Stimulated activated naive CD8-positive, alpha-beta T cell treated with anti-CD3 and anti-CD28 coated beads, Interleukin-15, amount 100 ng/mL, for 72 hours (primary cell): ENCODE data around the gene CCDC184.

Experiments
- ATAC-seq: fragments of 150-1000 bp; cut with Tn5 transposase; 2 replicates; pipeline ENCODE4 v1.10.0; 2021; ENCODE audit warnings: mild to moderate bottlenecking, moderate library complexity
- DNase-seq, 2 donors: peaks; one replicate each; pipeline ENCODE4 v3.0.0; 2021 to 2022
- H3K27ac Mint-ChIP-seq, 2 donors: one replicate each; pipeline ENCODE4 v1.8.0; 2022; ENCODE audit warnings: mild to moderate bottlenecking in 2 of 2, mixed read lengths in 2 of 2, moderate library complexity in 2 of 2
- H3K27me3 Mint-ChIP-seq: one replicate; pipeline ENCODE4 v1.8.0; 2022; ENCODE audit warnings: mixed read lengths
- H3K4me1 Mint-ChIP-seq: one replicate; pipeline ENCODE4 v1.8.0; 2022; ENCODE audit warnings: mild to moderate bottlenecking, mixed read lengths
- H3K4me3 Mint-ChIP-seq, 2 donors: one replicate each; pipeline ENCODE4 v1.8.0; 2022; ENCODE audit warnings: mild to moderate bottlenecking in 2 of 2, mixed read lengths in 2 of 2, moderate library complexity in 1 of 2
- H3K9me3 Mint-ChIP-seq, 2 donors: one replicate each; pipeline ENCODE4 v1.8.0; 2022; ENCODE audit warnings: mixed read lengths in 2 of 2

Gene CCDC184

DNA sequence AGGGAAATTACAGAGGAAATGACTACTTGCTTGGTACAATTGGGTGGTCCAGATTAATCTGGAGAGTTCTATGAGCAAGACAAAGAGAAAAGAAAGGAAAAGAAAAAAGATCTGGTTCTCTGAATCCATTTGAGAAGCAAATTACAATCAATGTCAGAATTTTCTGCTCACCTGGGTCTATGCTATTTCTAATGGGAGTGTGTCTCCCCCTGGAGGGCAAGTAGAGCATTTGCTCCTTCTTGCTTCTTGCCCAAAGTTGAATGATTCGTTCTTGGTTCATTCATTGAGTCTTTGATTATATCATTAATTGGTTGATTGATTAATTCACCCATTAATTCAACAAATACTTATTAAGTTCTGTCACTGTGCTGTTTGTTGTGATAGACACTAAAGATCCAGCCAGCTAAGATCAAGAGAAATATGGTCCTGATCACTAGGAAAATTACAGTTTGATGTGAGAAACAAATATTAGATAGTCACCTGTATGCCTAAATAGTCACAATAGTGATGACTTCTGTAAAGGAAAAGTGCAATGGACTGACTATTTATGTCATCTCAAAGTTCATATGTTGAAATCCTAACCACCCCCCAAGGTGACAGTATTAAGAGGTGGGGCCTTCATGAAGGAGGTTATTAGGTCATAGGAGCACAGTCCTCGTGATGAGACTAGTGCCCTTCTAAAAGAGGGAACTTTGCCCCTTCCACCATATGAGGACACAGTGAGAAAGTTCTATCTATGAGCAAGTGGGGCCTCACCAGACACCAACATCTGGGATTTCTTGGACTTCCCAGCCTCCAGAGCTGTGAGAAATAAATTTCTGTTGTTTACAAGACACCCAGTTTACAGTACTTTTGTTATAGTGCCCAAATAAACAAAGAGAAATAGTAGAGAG, 18.1 kb upstream of the CCDC184 start:
- peak; percentile 39 to 50 for DNase-seq
- no peak overlapping the region for H3K27ac Mint-ChIP-seq
- ATAC-seq = peak; percentile 70
- H3K9me3 Mint-ChIP-seq = no peaks in the 10 kb centered on the region
- H3K27me3 Mint-ChIP-seq = peaks cover 15% of the 10 kb centered on the region
- no peak overlapping the region for H3K4me3 Mint-ChIP-seq
- H3K4me1 Mint-ChIP-seq = peaks cover 8% of the 10 kb centered on the region

DNA sequence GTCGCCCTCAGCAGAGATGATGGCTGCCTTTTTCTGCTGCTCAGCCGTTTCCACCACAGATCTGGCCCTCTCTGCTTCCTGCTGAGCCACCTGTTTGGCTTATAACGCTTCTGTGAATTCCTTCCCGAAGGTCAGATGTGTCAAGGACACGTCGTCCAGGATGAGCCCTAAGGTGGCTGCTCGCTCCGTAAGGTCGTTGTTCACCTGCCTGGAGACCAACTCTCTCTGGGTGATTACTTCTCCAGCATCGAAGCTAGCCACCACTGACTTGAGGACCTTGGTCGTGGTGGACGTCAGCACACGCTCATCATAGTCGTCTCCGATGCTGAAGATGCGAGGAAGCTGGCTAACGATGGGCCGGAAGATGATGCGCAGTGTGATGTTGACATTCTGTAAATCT, 14.4 kb upstream of the CCDC184 start:
- no peaks in the 10 kb centered on the region for H3K9me3 Mint-ChIP-seq
- peaks cover 15% of the 10 kb centered on the region for H3K27me3 Mint-ChIP-seq
- ATAC-seq (no peak), DNase-seq (no peak)
- H3K4me1 Mint-ChIP-seq = no peaks in the 10 kb centered on the region
- no peak overlapping the region for H3K27ac Mint-ChIP-seq
- H3K4me3 Mint-ChIP-seq = no peak overlapping the region

DNA sequence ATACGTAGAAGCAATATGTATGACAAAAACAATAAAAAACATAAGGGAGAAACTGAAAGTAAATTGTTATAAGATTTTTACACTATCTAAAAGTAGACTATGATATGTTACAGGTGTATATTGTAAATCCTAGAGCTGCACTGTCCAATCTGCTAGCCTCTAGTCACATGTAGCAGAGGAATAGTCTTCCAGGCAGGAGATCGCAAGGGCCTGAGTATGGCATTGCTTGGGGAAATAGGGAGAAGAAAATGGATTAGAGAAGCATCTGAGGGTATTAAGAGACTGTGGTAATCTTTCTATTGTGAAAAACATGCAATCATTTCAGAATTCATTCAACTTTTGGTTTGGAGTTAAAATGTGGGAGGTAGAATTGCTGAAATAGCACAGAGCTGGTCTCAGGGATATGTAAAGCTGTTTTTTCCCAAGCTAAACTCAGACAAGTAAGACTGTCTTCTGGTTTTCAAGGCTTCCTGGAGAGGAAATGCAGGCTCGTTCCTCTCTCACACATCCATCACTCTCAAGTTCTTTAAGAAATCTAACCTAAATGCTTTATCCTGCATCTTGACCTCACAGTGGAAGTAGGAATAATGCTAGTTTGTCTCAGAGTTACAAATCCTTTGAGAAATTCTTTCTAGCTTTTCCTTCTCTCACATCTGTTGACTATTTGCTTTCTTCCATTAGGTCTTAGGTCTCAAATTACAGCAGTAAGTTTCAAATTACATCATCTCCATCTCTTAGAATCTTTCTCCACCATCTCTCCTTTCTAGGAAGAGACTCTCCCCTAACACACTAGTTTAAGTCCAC, 7.6 kb upstream of the CCDC184 start:
- no peak for DNase-seq
- peak overlapping the region; percentile 72 to 92 for H3K27ac Mint-ChIP-seq
- peak overlapping the region; percentile 48 to 50 for H3K4me3 Mint-ChIP-seq
- ATAC-seq = no peak
- peaks cover 17% of the 10 kb centered on the region for H3K4me1 Mint-ChIP-seq
- H3K9me3 Mint-ChIP-seq = no peaks in the 10 kb centered on the region
- H3K27me3 Mint-ChIP-seq = peaks cover 18% of the 10 kb centered on the region

- no peak for ATAC-seq
- no peaks in the 10 kb centered on the region for H3K9me3 Mint-ChIP-seq
- H3K4me3 Mint-ChIP-seq = peak overlapping the region; percentile 48 to 50
- H3K27me3 Mint-ChIP-seq = peaks cover 24% of the 10 kb centered on the region
- no peak for DNase-seq
- peak overlapping the region; percentile 20 to 92 for H3K27ac Mint-ChIP-seq
- peaks cover 17% of the 10 kb centered on the region for H3K4me1 Mint-ChIP-seq
Measured at GRCh38 chr12:48176417-48176751, 7.1 kb upstream of the CCDC184 start.

- H3K9me3 Mint-ChIP-seq = no peaks in the 10 kb centered on the region
- no peak for DNase-seq
- H3K4me3 Mint-ChIP-seq = no peak overlapping the region
- ATAC-seq = no peak
- H3K27me3 Mint-ChIP-seq = peaks cover 31% of the 10 kb centered on the region
- no peak overlapping the region for H3K27ac Mint-ChIP-seq
- peaks cover 25% of the 10 kb centered on the region for H3K4me1 Mint-ChIP-seq
Measured at GRCh38 chr12:48177982-48178381, 5.5 kb upstream of the CCDC184 start.

- Mint-ChIP-seq H3K27me3 (peaks cover 39% of the 10 kb centered on the region), H3K27ac (no peak overlapping the region), H3K4me1 (peaks cover 30% of the 10 kb centered on the region), H3K9me3 (no peaks in the 10 kb centered on the region), H3K4me3 (no peak overlapping the region)
- no peak for ATAC-seq
- no peak for DNase-seq
Measured at GRCh38 chr12:48179466-48179865, 4.0 kb upstream of the CCDC184 start.

GRCh38 chr12:48180424-48180823, 3.0 kb upstream of the CCDC184 start:
- H3K4me3 Mint-ChIP-seq = no peak overlapping the region
- H3K4me1 Mint-ChIP-seq = peaks cover 36% of the 10 kb centered on the region
- peaks cover 48% of the 10 kb centered on the region for H3K27me3 Mint-ChIP-seq
- H3K27ac Mint-ChIP-seq = no peak overlapping the region
- ATAC-seq (no peak), DNase-seq (no peak)
- H3K9me3 Mint-ChIP-seq = no peaks in the 10 kb centered on the region

DNA sequence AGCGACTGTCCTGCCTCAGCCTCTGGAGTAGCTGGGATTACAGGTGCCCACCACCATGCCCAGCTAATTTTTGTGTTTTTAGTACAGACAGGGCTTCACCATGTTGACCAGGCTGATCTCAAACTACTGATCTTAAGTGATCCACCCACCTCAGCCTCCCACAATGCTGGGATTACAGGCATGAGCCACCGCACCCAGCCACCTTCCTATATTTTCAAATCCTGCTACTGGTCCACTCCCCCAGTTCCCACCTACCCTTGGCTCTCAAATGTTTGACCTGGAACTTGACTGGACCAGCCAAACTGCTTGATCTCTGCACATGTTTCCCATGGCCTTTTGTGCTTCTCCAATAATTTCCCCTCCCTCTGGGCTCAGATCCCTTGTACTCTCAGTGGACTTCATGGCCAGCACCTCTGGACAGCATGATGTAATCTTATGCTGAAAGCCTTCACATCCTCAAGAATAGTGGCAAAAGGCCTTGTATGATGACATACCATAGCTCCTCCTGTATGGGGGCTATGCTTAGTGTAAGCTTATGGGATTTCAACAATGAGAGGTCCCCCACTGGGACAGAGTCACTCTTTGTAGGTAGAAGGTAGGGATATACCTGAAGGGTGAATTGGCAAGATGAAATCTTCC, 2.5 kb upstream of the CCDC184 start:
- DNase-seq (no peak), ATAC-seq (no peak)
- peaks cover 36% of the 10 kb centered on the region for H3K4me1 Mint-ChIP-seq
- peaks cover 54% of the 10 kb centered on the region for H3K27me3 Mint-ChIP-seq
- H3K9me3 Mint-ChIP-seq = no peaks in the 10 kb centered on the region
- no peak overlapping the region for H3K27ac Mint-ChIP-seq
- H3K4me3 Mint-ChIP-seq = no peak overlapping the region

- H3K9me3 Mint-ChIP-seq = no peaks in the 10 kb centered on the region
- peak overlapping the region; percentile 91 for H3K4me3 Mint-ChIP-seq
- peak overlapping the region; percentile 43 to 81 for H3K27ac Mint-ChIP-seq
- ATAC-seq (no peak), DNase-seq (no peak)
- peaks cover 32% of the 10 kb centered on the region for H3K4me1 Mint-ChIP-seq
- H3K27me3 Mint-ChIP-seq = peaks cover 59% of the 10 kb centered on the region
Measured at GRCh38 chr12:48182631-48183030, 813 bp upstream of the CCDC184 start.

- Mint-ChIP-seq H3K4me1 (peaks cover 32% of the 10 kb centered on the region), H3K27ac (no peak overlapping the region), H3K9me3 (no peaks in the 10 kb centered on the region), H3K27me3 (peaks cover 53% of the 10 kb centered on the region), H3K4me3 (peak overlapping the region; percentile 91)
- ATAC-seq = peak; percentile 47
- peak in 1 of 2 donors; percentile 35 for DNase-seq
Measured at GRCh38 chr12:48183876-48184548, 568 bp downstream of the CCDC184 start.

DNA sequence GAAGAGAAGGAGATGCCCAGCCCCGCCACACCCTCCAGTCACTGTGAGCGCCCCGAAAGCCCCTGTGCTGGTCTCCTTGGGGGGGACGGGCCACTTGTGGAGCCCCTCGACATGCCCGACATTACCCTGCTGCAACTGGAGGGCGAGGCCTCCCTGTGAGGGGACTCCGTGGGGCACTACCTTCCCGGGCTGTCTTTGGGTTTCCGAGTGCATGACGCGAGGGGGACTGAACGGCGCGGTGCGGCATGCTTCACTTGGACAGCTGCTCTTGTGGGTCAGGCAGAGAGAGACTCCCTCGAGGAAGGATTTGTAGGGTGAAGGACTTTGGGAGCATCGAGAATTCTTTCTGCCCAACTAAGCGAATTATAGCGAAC, 1.1 kb downstream of the CCDC184 start:
- H3K9me3 Mint-ChIP-seq = no peaks in the 10 kb centered on the region
- DNase-seq (no peak), ATAC-seq (no peak)
- H3K4me3 Mint-ChIP-seq = peak overlapping the region; percentile 91
- H3K4me1 Mint-ChIP-seq = peaks cover 32% of the 10 kb centered on the region
- H3K27me3 Mint-ChIP-seq = peaks cover 53% of the 10 kb centered on the region
- no peak overlapping the region for H3K27ac Mint-ChIP-seq

GRCh38 chr12:48185181-48185919, 1.9 kb downstream of the CCDC184 start:
- H3K9me3 Mint-ChIP-seq = no peaks in the 10 kb centered on the region
- H3K4me3 Mint-ChIP-seq = no peak overlapping the region
- DNase-seq = no peak
- H3K27me3 Mint-ChIP-seq = peaks cover 60% of the 10 kb centered on the region
- no peak for ATAC-seq
- no peak overlapping the region for H3K27ac Mint-ChIP-seq
- peaks cover 38% of the 10 kb centered on the region for H3K4me1 Mint-ChIP-seq

- Mint-ChIP-seq H3K4me1 (peaks cover 31% of the 10 kb centered on the region), H3K4me3 (no peak overlapping the region), H3K27ac (peak overlapping the region in 1 of 2 donors; percentile 92), H3K9me3 (no peaks in the 10 kb centered on the region), H3K27me3 (peaks cover 47% of the 10 kb centered on the region)
- DNase-seq (no peak), ATAC-seq (no peak)
Measured at GRCh38 chr12:48187916-48188695, 4.7 kb downstream of the CCDC184 start.
